Measurements from ENCODE around the gene KSR1. TPM values are rescaled to one million over a fixed set of nuclear protein-coding genes. Genes with fewer than 3 reads are reported as not detected.

KSR1 gene
- total and polyA plus RNA-seq, 2 experiments from 2014 or later = 7.8 to 53.2 TPM

- H3F3A ChIP-seq (replicated peaks; ENCODE audit: low read depth) = 0 out of 2 replicates have a peak, but pooled peaks cover 3% of the 10 kb centered on the region
- Mint-ChIP-seq H3K27me3 (ENCODE audit: insufficient read depth, low read depth, poor library complexity) (peaks cover 17% of the 10 kb centered on the region), H3K36me3 (ENCODE audit: low read depth) (peaks cover 31% of the 10 kb centered on the region), H3K9me3 (peaks cover 32% of the 10 kb centered on the region), H3K27ac (no peak overlapping the region), H3K4me3 (no peak overlapping the region; the same call in 2 of the 3 replicates), H3K4me1 (peaks cover 54% of the 10 kb centered on the region)
- peaks cover 100% of the 10 kb centered on the region for H3K79me2 ChIP-seq (replicated peaks; ENCODE audit: insufficient read depth)
- H3K27ac ChIP-seq (ENCODE audit: low read depth) = no peak overlapping the region
- H3K36me3 ChIP-seq (ENCODE audit: insufficient read depth) = no peaks in the 10 kb centered on the region; the same call in 1 of the 2 replicates
- TF ChIP-seq EZH2phosphoT487 (IDR thresholded peaks at IDR 0.05; ENCODE audit: unreplicated experiment) (no peak), ZNF331 (CRISPR knock-in tag; IDR thresholded peaks at IDR 0.05; ENCODE audit: low read depth) (no peak), ZNF114 (CRISPR knock-in tag; IDR thresholded peaks at IDR 0.05) (no peak), CTCF (conservative IDR thresholded peaks at IDR 0.05; ENCODE audit: low read depth in 2 of 2) (no peak)
- no peaks in the 10 kb centered on the region for H3K9me2 ChIP-seq (ENCODE audit: insufficient read depth)
- H3K4me2 ChIP-seq = peak overlapping the region; percentile 40; the same call in 1 of the 2 replicates
- ATAC-seq (no peak), DNase-seq (ENCODE audit: low spot score) (no peak)
- H4K20me1 ChIP-seq (replicated peaks; ENCODE audit: insufficient read depth) = no peaks in the 10 kb centered on the region; the same call in 1 of the 2 replicates
- no peak overlapping the region for H3K4me3 ChIP-seq
- H3K4me1 ChIP-seq (ENCODE audit: insufficient read depth) = peaks cover 59% of the 10 kb centered on the region
- H3K27me3 ChIP-seq (ENCODE audit: insufficient read depth) = no peaks in the 10 kb centered on the region
- H2AFZ ChIP-seq = no peak overlapping the region
Measured at GRCh38 chr17:27496971-27497370, 40.7 kb downstream of the KSR1 start.

- no peak overlapping the region for H3K4me2 ChIP-seq
- no peak for ATAC-seq
- H3F3A ChIP-seq (replicated peaks; ENCODE audit: low read depth) = 0 out of 2 replicates have a peak, but pooled peaks cover 3% of the 10 kb centered on the region
- peaks cover 38% of the 10 kb centered on the region for H3K36me3 Mint-ChIP-seq (ENCODE audit: low read depth)
- H2AFZ ChIP-seq = no peak overlapping the region
- H3K27me3 Mint-ChIP-seq (ENCODE audit: insufficient read depth, low read depth, poor library complexity) = peaks cover 17% of the 10 kb centered on the region
- no peaks in the 10 kb centered on the region for H3K9me2 ChIP-seq (ENCODE audit: insufficient read depth)
- peaks cover 100% of the 10 kb centered on the region for H3K79me2 ChIP-seq (replicated peaks; ENCODE audit: insufficient read depth)
- H4K20me1 ChIP-seq (replicated peaks; ENCODE audit: insufficient read depth) = no peaks in the 10 kb centered on the region; the same call in 1 of the 2 replicates
- H3K4me1 Mint-ChIP-seq = peaks cover 46% of the 10 kb centered on the region
- H3K4me3 ChIP-seq = no peak overlapping the region
- H3K36me3 ChIP-seq (ENCODE audit: insufficient read depth) = no peaks in the 10 kb centered on the region; the same call in 1 of the 2 replicates
- no peaks in the 10 kb centered on the region for H3K27me3 ChIP-seq (ENCODE audit: insufficient read depth)
- no peak overlapping the region; the same call in 1 of the 2 replicates for H3K27ac Mint-ChIP-seq
- no peak for DNase-seq (ENCODE audit: low spot score)
- H3K4me3 Mint-ChIP-seq = no peak overlapping the region
- H3K27ac ChIP-seq (ENCODE audit: low read depth) = no peak overlapping the region
- H3K4me1 ChIP-seq (ENCODE audit: insufficient read depth) = peaks cover 52% of the 10 kb centered on the region
- peaks cover 39% of the 10 kb centered on the region for H3K9me3 Mint-ChIP-seq
- TF ChIP-seq EZH2phosphoT487 (IDR thresholded peaks at IDR 0.05; ENCODE audit: unreplicated experiment) = no peak
- TF ChIP-seq ETS1 (IDR thresholded peaks at IDR 0.05) = no peak
- no peak for TF ChIP-seq NANOG (IDR thresholded peaks at IDR 0.05; ENCODE audit: borderline replicate concordance)
- no peak for TF ChIP-seq ZNF462 (CRISPR knock-in tag; IDR thresholded peaks at IDR 0.05)
- no peak for TF ChIP-seq CTCF (conservative IDR thresholded peaks at IDR 0.05; ENCODE audit: low read depth in 2 of 2)
- TF ChIP-seq EZH2 (IDR thresholded peaks at IDR 0.05; ENCODE audit: low read depth, unreplicated experiment) = no peak
- TF ChIP-seq ZNF331 (CRISPR knock-in tag; IDR thresholded peaks at IDR 0.05; ENCODE audit: low read depth) = no peak
- no peak for TF ChIP-seq CREB1 (CRISPR knock-in tag; IDR thresholded peaks at IDR 0.05; ENCODE audit: low read depth)
- TF ChIP-seq STAT1 (IDR thresholded peaks at IDR 0.05; ENCODE audit: unreplicated experiment) = no peak
Measured at GRCh38 chr17:27497696-27498095, 41.4 kb downstream of the KSR1 start.
